AG20443 (cell line): ENCODE results near the gene C16orf96.

Source experiments
- DNase-seq: peaks from one replicate; pipeline ENCODE4 v3.0.0; 2012; ENCODE audit warnings: low spot score, mixed read lengths

The C16orf96 gene

DNA sequence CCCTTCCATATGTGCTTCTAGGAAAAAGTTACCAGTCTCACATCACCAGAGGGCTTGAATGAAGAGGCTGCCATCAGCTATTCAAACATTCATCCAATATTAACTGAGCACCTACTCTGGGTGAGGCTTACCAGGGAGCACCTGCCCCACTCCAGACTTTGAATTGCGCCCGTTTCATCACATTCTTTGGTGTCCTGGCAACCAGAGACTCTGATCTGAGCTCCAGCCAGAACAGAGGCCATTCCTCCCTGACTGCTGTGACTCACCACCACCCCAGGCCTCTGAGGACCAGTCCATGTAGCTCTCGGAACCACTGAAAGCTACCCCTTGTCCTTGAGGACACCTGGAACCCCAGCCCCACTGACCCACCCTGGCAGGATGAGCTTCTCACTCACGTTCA lies at the start of gene C16orf96:
TSS of gene C16orf96 (plus strand) at position 229 of the 400 bp plus-strand sequence. CDS start at position 379, 150 bp downstream.
- DNase-seq = peak; percentile 55

DNA sequence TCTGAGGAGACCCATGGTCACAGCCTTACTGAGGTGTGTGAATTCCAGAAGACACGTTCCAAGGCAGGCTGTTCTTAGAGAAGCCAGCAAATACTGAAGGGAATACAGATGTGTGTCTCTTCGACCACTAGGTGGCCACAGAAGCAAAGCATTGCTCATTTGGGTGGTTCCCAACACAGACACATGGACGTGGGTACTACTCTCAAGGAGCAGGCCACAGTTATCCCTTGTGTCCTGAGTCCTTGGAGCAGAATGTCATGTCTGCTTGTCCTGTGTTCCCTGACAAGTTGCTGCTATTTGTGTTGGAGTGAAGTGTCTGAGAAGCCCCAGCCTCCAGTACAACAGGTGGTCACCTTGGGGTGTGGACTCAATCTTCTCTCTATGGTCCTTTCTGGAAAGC lies 49.7 kb upstream of the C16orf96 start:
- peak; percentile 87 for DNase-seq

DNA sequence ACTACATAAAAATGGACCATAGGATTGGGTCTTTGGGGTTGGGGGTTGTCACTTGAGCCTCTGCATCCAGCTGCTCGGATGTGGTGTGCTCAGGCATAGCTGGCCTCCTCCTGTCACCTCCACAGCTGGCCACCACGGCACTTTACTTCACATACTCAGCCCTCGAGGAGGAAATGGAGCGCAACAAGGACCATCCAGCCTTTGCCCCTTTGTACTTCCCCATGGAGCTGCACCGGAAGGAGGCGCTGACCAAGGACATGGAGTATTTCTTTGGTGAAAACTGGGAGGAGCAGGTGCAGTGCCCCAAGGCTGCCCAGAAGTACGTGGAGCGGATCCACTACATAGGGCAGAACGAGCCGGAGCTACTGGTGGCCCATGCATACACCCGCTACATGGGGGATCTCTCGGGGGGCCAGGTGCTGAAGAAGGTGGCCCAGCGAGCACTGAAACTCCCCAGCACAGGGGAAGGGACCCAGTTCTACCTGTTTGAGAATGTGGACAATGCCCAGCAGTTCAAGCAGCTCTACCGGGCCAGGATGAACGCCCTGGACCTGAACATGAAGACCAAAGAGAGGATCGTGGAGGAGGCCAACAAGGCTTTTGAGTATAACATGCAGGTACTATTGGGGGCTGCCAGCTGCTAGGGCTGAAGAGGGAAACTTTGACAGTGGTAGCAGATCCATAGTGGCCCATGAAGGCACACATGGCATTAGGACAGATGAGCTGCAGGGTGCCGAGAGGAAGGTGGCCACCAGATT lies 48.4 kb upstream of the C16orf96 start:
- DNase-seq = no peak

DNA sequence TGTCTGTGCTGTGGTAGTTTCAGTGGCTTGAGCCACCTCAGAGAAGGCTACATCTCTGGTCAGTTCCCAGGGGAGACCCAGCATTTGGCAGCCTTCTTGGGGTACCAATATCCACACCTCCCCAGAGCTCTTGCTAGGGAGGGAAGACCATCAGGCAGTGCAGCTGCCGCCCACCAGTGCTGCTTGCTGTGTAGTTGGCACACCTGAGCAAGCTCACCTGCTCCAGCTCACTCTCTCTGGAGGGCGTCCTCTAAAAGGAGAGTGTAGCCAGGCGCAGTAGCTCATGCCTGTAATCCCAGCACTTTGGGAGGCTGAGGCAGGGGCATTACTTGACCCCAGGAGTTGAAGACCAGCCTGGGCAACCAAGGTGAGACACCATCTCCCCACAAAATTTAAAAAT lies 47.3 kb upstream of the C16orf96 start:
- DNase-seq = no peak

DNA sequence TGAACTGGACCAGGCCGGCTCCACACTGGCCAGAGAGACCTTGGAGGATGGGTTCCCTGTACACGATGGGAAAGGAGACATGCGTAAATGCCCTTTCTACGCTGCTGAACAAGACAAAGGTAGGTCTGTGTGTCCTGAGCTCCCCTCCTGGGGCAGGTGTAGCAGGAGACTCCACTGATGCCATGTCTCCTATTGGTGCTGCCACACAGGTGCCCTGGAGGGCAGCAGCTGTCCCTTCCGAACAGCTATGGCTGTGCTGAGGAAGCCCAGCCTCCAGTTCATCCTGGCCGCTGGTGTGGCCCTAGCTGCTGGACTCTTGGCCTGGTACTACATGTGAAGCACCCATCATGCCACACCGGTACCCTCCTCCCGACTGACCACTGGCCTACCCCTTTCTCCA lies 46.7 kb upstream of the C16orf96 start:
- DNase-seq = no peak

DNA sequence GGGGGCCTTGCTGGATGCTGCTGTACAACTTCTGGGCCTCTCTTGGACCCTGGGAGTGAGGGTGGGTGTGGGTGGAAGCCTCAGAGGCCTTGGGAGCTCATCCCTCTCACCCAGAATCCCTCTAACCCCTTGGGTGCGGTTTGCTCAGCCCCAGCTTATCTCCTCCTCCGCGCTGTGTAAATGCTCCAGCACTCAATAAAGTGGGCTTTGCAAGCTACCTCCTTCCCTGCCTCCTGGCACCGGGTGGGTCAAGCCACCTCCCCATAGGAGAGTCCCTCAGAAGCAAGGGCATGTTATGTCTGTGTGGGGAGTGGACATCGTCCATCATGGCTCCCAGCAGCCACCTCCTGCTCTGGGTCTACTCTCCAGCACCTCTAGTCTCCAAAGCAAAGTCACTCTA lies 46.0 kb upstream of the C16orf96 start:
- no peak for DNase-seq

DNA sequence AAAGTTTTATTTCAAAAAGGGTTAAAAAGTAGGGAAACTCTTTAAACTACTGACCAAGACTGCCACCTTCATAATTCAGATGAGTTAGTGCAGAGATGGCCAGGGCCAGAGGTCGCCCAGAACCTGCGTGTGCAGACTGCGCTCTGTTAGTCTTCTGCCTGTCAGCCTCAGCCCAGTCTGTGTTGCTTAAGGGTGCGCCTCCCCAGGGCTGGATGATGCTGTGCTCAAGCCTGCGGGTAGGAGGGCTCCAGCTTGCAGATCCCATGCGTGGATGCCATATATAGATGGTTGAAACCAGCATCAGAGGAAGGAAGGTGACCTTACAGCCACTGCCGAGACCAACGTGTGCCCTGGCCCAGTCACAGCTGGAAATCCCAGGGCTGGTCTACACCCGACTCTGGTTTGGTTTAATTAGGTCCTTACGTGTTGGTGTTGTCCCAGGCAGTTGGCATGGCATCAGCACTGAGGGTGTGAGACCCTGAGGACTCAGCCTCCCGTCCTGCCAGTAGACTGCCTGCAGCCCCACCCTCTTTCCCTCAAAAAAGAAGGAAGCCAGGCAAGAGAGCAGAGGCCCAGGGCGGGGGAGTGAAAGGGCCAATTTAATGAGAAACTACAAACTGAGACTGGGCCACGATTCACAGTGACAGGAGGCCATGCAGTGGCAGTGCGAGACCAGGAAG lies 45.3 kb upstream of the C16orf96 start:
- no peak for DNase-seq

DNA sequence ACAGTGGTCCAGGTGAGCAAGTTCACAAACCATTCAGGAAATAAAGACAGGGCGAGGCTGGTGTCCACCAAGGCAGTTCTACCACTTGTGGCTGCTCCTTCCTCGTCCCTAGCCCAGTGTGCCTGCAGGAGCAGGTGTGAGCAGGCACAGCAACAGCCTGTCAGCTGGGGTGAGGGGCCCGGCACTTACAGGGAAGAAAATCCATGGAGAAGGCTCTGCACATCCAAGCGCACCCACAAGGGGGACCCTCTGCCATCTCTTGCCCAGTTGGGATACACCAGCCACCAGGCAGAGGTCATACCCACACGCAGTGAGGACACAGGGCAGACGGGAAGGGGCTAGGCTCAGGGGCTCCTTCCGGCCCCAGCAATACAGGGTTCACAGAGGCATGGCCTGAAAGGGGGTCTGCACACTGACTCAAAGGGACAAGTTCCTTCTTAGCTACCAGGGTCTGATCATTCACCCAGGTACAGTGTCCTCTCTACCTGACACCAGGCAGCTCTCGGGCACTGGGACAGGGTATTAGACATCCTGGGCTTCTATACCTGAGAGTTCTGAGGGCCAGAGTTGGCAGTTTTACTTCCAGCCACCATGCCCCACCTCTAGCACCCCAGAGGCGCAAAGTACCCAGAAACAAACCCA lies 44.6 kb upstream of the C16orf96 start:
- DNase-seq = peak; percentile 63

DNA sequence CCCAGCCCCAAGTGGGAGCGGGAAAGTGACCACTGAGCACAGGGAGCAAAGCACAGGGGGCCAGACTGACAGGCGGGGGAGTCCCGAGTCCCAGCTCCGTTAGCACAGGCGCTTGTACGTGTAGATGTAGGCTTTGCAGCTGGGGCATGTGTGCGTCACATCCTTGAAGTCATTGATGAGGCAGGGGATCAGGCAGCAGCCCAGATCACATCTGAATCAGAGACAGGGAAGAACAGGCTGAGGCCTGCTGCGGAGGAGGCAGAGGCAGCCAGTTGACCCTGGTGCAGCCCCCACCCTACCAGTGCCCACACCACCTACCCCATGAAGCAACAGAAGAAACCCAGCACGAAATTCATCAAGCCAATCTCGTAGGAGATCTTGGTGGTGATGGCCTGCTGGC lies 43.7 kb upstream of the C16orf96 start:
- no peak for DNase-seq

DNA sequence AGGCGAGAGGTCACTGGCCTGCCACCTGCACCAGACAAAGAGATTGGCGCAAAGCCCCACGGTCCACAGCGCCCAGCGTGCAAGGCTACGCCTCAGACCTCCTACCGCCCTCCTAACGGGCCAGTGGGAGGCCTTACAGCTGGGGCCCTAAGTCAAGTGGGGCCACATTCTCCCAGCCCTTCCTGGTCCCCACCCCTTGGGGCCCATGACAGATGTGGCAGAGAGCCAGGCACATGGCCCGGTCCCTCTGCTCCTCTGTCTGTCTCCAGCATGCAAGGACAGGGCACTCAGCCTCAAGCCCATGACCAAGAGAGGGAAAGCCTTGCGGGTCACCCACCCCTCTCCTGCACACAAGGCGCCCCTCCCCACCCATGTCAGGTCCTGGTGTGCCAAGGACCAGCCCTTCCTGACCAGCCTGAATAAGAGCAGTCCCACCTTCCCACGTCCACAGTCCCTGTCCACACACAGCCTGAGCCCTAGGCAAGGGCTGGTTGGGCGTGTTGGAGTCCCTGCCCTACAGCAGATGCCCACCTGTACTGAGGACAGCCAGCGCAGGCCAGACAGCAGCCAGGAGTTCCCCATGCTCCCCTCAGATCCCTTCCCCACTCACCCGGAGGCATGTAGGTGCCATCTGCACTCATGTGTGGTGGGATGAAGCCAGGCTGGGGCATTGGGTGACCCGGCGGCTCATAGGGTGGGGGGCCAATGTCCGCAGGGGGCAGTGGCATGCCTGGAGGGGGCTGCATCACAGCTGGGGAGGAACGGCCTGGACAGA lies 42.9 kb upstream of the C16orf96 start:
- no peak for DNase-seq

DNA sequence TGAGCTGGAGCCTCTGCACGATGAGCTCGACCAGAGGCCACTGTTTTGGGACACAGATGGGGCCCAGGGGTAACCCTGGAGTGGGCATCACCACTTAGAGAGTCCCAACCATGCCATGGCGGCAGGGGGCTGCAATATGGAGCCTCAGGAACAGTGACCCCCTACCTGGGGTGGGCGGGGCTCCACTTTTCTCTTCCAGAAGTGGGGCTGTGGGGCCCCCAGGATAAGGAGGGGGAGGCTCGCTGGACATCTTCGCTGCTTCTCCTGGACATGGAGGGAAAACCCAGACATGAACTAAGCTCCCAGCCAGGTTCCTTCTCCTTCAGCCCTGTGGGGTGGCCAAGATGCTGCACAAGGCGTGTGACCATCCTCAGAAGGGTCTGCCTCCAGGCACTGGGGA lies 42.3 kb upstream of the C16orf96 start:
- DNase-seq = no peak

DNA sequence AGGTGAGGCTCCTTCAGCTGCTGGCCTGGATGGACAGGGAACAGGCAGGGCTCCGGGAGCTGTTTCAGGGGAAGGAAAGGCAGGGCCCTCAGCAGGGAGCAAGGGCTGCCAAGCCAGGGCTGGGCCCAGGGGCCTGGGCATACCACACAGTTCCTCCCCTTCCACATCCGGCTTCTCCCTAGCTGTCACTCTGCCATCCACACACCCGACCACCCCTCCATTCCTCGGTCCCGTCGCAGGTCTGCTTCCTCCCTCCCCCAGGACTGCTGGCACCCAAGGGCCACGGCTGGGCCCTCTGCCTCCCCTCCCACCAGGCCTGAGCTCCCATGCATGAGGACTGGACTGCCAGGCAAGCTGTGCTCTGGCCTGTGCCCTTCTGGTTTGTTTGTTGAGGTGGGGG lies 41.5 kb upstream of the C16orf96 start:
- DNase-seq = no peak

DNA sequence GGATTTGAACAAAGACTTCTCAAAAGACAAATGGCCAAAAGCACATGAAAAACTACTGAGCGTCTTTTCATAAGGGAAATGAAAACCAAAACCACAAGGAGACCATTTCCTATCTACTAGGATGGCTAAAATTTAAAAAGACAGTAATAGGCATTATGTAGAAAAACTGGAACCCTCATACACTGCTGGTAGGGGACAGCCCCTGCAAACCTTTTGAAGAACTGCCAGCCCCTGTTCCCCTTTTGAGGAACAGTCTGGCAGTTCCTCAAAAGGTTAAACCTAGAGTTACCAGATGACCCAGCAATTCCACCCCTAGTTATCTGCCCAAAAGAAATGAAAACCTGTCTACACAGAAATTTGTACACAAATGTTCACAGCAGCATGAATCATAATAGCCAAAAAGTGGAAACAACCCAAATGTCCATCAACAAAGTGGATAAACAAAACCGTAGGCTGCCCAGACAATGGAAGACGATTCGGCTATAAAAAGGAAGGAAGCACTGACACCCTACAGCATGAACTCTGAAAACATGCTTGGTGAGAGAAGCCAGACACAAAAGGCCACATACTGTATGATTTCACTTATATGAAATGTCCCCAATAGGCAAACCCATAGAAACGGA lies 40.4 kb upstream of the C16orf96 start:
- DNase-seq = no peak

DNA sequence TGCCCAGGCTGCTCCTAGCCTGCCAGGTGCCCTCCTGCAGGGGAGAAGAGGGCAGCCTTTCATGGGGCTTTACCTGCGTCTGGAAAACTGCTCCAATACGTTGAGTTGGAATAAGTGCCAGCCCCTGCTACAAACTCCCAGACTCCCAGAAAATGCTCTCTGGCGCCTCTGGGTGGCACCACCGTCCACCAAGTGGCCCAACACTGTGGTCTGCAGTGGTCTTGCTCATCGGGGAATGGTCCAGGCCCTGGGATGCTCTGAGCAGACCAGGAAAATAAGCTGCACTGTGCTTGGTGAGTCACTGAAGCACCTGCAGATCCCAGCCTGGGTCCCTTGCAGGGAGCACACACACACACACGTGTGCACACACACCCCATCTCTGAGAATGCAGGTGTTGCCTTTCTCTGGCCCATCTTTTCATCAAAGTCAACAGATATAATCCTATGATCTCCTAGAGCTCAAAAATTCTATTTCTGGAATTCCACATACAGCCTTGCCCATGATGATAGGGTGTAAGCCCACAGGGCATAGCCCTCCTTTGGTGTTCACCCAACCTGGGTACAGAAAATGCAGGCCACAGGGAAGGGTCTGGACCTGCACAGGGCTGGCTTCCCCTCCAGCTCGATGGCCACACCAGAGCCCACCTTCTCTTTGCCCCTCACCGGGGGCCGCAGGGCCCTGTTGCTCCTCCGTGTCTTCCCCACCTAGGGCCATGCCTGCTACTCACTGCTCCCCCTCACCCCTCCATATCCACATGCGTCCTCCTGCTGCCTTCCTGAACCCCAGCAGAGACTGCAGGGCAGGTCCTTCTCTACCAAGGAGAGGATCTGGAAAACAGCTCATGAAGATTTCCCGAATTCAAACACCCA lies 38.1 kb upstream of the C16orf96 start:
- peak; percentile 51 for DNase-seq

DNA sequence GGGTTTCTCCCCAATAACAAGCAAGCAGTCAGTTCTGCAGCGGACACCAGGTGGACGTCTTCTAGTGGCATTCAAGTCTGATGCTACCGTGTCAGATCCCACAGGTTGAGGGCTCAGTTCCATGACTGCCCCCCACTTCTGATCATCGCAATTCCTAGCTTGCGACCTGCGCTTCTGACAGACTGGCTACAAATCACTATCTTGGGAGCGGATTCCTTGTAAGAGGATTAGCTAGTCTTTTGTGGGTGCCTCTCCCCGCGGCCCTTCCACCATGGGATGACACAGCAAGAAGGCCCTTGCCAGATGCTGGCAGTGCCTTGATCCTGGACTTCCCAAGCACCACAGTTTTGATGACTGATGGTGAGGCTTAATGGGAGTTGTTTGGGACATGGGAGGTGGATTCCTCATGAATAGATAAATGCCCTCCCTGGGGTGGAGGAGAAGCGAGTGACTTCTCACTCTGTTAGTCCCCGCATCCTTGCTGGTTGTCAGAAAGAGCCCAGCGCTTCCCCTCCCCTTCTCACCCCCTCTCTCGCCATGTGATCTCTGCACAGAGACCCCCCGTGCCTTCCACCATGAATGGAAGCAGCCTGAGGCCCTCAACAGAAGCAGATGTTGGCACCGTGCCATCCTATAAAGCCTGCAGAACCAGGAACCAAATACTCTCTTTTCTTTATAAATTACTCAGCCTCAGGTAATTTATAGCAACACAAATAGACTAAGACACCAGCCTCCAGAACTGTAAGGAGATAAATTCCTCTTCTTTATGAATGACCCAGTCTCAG lies 36.7 kb upstream of the C16orf96 start:
- DNase-seq = no peak

DNA sequence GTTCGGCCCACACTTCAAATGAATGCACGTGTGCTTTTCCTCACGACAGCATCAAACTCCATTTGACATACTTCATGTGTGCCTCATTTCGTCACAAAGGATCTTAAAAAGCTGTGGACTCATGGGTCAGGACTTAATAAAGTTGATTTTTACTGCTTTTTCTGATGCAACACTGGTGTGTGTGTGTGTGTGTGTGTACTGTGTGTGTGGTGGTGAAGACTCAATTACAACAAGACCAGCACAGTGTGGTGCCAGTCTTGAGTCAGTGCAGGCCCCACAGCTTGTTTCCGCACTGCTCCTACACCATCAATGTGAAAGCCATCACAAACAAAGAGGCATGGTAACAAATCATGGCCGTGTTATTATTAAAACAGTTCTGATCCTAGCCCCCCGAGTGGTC lies 35.2 kb upstream of the C16orf96 start:
- DNase-seq = no peak

DNA sequence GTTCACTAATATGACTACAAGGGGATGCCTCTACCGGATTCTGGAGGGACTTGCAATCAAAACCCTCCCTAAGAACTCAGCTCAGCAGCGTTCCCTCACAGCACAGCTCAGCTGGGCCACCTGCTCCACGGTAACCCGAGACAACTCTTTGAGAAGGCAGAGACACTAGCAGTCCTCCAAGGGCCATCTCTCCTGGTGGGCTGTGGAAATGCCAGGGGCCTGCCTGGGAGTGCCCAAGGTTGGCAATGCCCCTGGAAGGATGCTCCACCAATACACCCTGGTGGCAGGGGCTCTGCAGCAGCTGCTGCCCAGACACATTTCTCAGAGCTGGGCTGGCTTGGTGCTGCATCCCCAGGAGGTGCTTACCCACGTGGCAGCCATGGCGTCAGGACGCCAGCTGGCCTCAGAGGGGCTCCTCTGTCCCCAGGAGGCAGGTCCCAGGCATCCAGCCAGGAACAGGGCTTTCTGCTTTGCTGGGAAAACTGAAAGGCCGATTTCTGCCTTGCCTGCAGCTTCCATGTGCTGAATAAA lies 34.0 kb upstream of the C16orf96 start:
- DNase-seq = no peak

DNA sequence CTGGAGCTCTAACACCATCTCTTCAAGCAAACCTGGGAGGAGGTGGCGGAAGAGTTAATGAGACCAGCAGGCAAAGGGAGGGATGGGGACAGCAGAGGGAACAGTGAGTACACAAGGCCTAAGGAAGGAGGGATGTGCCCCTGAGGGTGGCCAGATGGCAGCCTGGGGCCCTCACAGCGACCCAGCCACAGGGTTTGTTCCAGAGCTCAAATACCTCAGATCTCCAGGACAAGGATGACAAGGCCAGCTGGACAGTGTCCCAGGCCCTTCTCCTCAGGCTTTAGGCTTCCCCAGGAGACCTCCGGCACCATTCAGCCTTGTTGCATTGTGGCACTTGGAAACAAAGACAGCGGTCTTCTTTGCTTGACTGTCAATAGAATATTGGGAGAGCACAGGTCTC lies 32.5 kb upstream of the C16orf96 start:
- no peak for DNase-seq

DNA sequence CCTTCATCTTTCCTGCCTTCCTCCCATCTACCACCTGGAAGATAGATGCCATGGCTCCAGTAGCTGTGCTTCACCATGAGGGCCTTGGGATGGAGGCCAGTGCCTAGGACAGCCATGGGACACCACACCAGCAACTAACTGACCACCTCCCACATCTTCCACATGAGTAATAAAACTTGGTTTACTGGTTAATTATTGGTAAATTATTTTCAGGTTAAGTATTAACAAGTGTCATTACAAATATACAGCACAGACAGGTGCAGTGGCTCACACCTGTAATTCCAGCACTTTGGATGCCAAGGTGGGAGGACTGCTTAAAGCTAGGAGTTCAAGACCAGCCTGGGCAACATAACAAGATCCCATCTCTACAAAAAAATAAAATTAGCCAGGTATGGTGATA lies 31.6 kb upstream of the C16orf96 start:
- DNase-seq = no peak

DNA sequence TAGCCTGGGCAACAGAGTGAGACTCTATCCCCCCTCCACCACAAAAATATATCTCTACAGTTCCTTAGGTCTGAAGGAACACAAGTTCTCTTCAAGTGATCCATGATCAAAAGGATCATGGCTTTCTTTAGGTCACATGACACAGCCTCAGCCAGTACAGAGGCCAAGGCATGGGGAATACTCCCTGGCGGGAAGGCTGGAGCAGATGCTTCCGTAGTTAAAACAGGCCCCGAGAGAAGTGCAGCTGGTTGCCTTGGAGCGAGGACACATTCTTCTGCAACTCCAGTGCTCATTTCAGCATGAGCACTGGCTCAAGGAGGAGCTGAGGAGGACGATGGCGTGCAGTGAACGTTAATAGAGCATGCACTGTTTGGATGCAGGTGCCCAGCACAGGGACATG lies 31.1 kb upstream of the C16orf96 start:
- no peak for DNase-seq
